Endothelial cell of umbilical vein (primary cell): ENCODE data around the gene LYSMD4. TPM values are rescaled to one million over a fixed set of nuclear protein-coding genes. Genes with fewer than 3 reads are reported as not detected.

Experiments used
- BruUV-seq: library from RNA; stranded (reverse); fragments of 400-500 nt; replicated peaks from 2 replicates; lab custom pipeline; 2021; lab: Mats Ljungman, UMichigan
- CTCF ChIA-PET: fragments of 300-600, 350-600 bp; sonication (Branson Sonifier 250); formaldehyde crosslinking; loops from one replicate; lab custom pipeline; 2021; ENCODE audit warnings: antibody characterized with exemption, inconsistent platforms; lab: Charles Lee
- POLR2A ChIA-PET: fragments of 300-600, 350-600 bp; sonication (Branson Sonifier 250); formaldehyde crosslinking; loops from one replicate; lab custom pipeline; 2021; ENCODE audit warnings: antibody characterized with exemption, inconsistent platforms; lab: Charles Lee
- DNase-seq: peaks from one replicate; pipeline ENCODE4 v3.0.0-alpha.2; 2011; ENCODE audit warnings: low read depth, low spot score
- FAIRE-seq: peaks from 2 replicates; lab custom pipeline; 2011; peaks lifted over from hg19 to GRCh38; lab: Jason Lieb, UNC
- H2AFZ ChIP-seq: 2 replicates; pipeline ENCODE4 v1.6.0; 2012; ENCODE audit warnings: low read depth, low read length, control low read depth, inconsistent platforms
- H3K27ac ChIP-seq: 2 replicates; pipeline ENCODE4 v1.5.1; 2011; ENCODE audit warnings: low read depth, mild to moderate bottlenecking, control low read depth, low read length, moderate library complexity; ENCODE audit not compliant: insufficient read depth
- H3K27me3 ChIP-seq, 2 experiments: 2 replicates each; pipeline versions ENCODE4 v1.6.0 to v1.6.1; 2011; ENCODE audit warnings: low read length in 2 of 2, mixed read lengths in 1 of 2; ENCODE audit not compliant: control insufficient read depth in 2 of 2, insufficient read depth in 2 of 2
- H3K36me3 ChIP-seq, 2 experiments: 2 replicates in 1 of 2; 3 replicates in 1 of 2; pipeline ENCODE4 v1.5.1; 2011; ENCODE audit warnings: low read length in 2 of 2, mild to moderate bottlenecking in 1 of 2, moderate library complexity in 1 of 2; ENCODE audit not compliant: control insufficient read depth in 2 of 2, insufficient read depth in 2 of 2; ENCODE audit errors: extremely low read depth in 1 of 2
- H3K4me1 ChIP-seq: 3 replicates; pipeline ENCODE4 v1.5.1; 2011; ENCODE audit warnings: mild to moderate bottlenecking, low read length; ENCODE audit not compliant: control insufficient read depth, insufficient read depth; ENCODE audit errors: extremely low read depth
- H3K4me2 ChIP-seq: 2 replicates; pipeline ENCODE4 v1.6.1; 2011; ENCODE audit warnings: low read length, control low read depth, mixed read lengths; ENCODE audit not compliant: insufficient read depth
- H3K4me3 ChIP-seq, 3 experiments: fragments of 200-600 bp in 1 of 3; sonication (generic), shearing (Covaris generic) in 1 of 3; replicated peaks in 1 of 3; 2 replicates each; pipeline ENCODE4 v1.5.1; 2011 to 2016; ENCODE audit warnings: control low read depth in 3 of 3, low read length in 3 of 3, mild to moderate bottlenecking in 2 of 3, inconsistent platforms in 1 of 3, low read depth in 1 of 3, moderate library complexity in 1 of 3; ENCODE audit not compliant: insufficient read depth in 1 of 3
- H3K79me2 ChIP-seq: 2 replicates; pipeline ENCODE4 v1.6.0; 2012; ENCODE audit warnings: low read length, inconsistent platforms; ENCODE audit not compliant: control insufficient read depth, insufficient read depth
- H3K9ac ChIP-seq: replicated peaks from 2 replicates; pipeline ENCODE3; 2011; ENCODE audit warnings: low read length, control low read depth; ENCODE audit not compliant: insufficient read depth; ENCODE audit errors: extremely low read depth
- H3K9me1 ChIP-seq: replicated peaks from 3 replicates; pipeline ENCODE4 v1.6.0; 2011; ENCODE audit warnings: mild to moderate bottlenecking, low read length; ENCODE audit not compliant: control insufficient read depth, insufficient read depth; ENCODE audit errors: extremely low read depth
- H3K9me3 ChIP-seq: replicated peaks from 2 replicates; pipeline ENCODE4 v1.5.1; 2012; ENCODE audit warnings: low read length, inconsistent platforms; ENCODE audit not compliant: control insufficient read depth, insufficient read depth
- H4K20me1 ChIP-seq: replicated peaks from 2 replicates; pipeline ENCODE3; 2011; ENCODE audit warnings: mild to moderate bottlenecking, low read length; ENCODE audit not compliant: control insufficient read depth, insufficient read depth; ENCODE audit errors: extremely low read depth
- CTCF ChIP-seq, 2 donors: IDR thresholded peaks; 1 replicate in 1 of 2; 2 replicates in 1 of 2; pipeline ENCODE4 v1.5.1; 2011; ENCODE audit warnings: low read length in 2 of 2, mild to moderate bottlenecking in 2 of 2, moderate library complexity in 2 of 2, control low read depth in 1 of 2, inconsistent platforms in 1 of 2, low read depth in 1 of 2; ENCODE audit not compliant: insufficient read depth in 1 of 2; ENCODE audit errors: extremely low read depth in 1 of 2
- GATA2 ChIP-seq: IDR thresholded peaks from 2 replicates; pipeline ENCODE4 v1.7.0; 2011; ENCODE audit warnings: low read depth, mild to moderate bottlenecking, moderate library complexity, mixed read lengths, low read length; ENCODE audit not compliant: insufficient read length, insufficient read depth
- JUN ChIP-seq: IDR thresholded peaks from 2 replicates; pipeline ENCODE4 v1.6.1; 2011; ENCODE audit warnings: borderline replicate concordance, low read depth; ENCODE audit not compliant: insufficient read length, insufficient read depth
- MAX ChIP-seq: IDR thresholded peaks from 2 replicates; pipeline ENCODE4 v1.6.1; 2011; ENCODE audit not compliant: insufficient read depth, insufficient read length
- MYC ChIP-seq: IDR thresholded peaks from one replicate; pipeline ENCODE4 v1.6.1; 2011; ENCODE audit warnings: mild to moderate bottlenecking, low read depth, low read length
- POLR2A ChIP-seq: IDR thresholded peaks from 2 replicates; pipeline ENCODE4 v1.6.1; 2012; ENCODE audit warnings: low read depth, mild to moderate bottlenecking, control low read depth, low read length
- dilution Hi-C: fragments of 300-500 bp; cut with MboI; formaldehyde crosslinking; loops from one replicate; pipeline ENCODE4 v1.15.0; 2019; ENCODE audit warnings: low sequenced_read_pairs; ENCODE audit not compliant: extremely low pct_ligation_motif_present
- intact Hi-C: fragments of 100-400 bp; cut with micrococcal nuclease; formaldehyde crosslinking; loops from one replicate; pipeline ENCODE4 v1.10.0; 2022
- polyA plus RNA-seq, 4 experiments: library from polyadenylated mRNA; depleted of rRNA in 3 of 4; stranded (reverse) in 3 of 4; unstranded in 1 of 4; fragments of >200 nt; gene quantifications; 2 replicates each; pipeline versions ENCODE4 v1.2.1 to v1.2.3, GENCODE V29; 2011 to 2012; ENCODE audit warnings: missing spikeins in 1 of 4
- total RNA-seq: library from RNA; stranded (reverse); gene quantifications from 2 replicates; pipeline ENCODE4 v1.2.3, GENCODE V29; 2021

The LYSMD4 gene
- total and polyA plus RNA-seq, 2 donors (not counting 3 experiments of a cell fraction or from before 2014, with no cell fraction given) = 7.0 to 7.1 TPM

DNA sequence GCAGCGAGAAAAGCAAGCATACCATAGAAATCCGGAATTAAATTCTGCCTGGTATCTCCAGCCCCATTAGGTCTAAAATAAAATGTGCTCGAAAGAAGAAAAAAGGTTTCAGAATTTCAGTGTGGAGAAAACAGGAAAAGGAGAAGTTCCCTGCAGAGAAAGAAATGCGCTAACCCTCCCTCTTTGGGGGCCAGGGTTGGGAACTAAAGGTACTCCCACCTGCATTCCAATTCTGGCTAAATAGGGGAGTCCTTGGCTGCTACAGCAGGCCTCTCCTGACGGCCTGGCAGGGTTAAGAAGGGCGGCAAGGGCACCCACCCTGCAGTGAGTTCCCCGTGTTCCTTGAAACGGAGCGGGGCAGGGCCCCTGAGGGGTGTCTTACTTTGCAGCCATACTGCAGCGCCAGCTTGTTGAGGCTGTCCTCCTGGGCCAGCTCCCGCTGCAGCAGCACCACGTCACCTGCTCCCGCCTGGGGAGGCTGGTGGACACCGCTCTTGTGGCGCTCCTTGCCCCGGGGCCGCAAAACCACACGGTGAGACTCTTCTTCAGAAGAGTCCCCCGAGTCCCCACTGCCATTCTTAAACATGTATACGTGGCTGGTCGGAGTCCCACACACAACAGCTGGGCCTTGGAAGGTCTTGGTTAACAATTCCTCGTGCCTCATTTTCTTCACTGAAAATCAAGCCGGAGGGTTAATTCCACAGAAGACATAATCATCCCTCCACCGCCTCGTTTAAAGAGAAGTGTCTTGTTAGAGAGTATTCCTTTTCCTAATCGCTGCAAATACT, 1.7 kb downstream of the LYSMD4 start:
- ChIA-PET POLR2A (no interaction called here), CTCF (interaction anchor here (0.7 to 6.8 kb wide), 9 partner anchors 9 to 626 kb away, joined by 3 to 71 read pairs (median 4); no protein-coding TSS in a partner anchor)
- no peak for DNase-seq
- no peak overlapping the region for H3K4me2 ChIP-seq
- no peaks in the 10 kb centered on the region for H3K9me1 ChIP-seq
- no peak overlapping the region for H3K9ac ChIP-seq
- H3K4me3 ChIP-seq = no peak overlapping the region
- no peak overlapping the region for H3K27ac ChIP-seq
- dilution Hi-C loops (no loop called here), intact Hi-C loops (loop anchor here (2.0 kb wide), 2 partner anchors 23 to 627 kb away; partner anchors contain the start of gene SYNM)
- H3K9me3 ChIP-seq = no peaks in the 10 kb centered on the region
- BruUV-seq = TSS peak; percentile 15
- H4K20me1 ChIP-seq = no peaks in the 10 kb centered on the region
- H3K27me3 ChIP-seq = no peaks in the 10 kb centered on the region
- TF ChIP-seq GATA2 (no peak), POLR2A (no peak), MYC (no peak), CTCF (IDR thresholded peaks at IDR 0.05; ENCODE audit: extremely low read depth in 1 of 2, insufficient read depth in 1 of 2, low read depth in 1 of 2, low read length in 2 of 2) (no peak), MAX (no peak), JUN (no peak)
- peaks cover 5% of the 10 kb centered on the region for H3K4me1 ChIP-seq
- no peaks in the 10 kb centered on the region for H3K79me2 ChIP-seq
- H3K36me3 ChIP-seq = no peaks in the 10 kb centered on the region
- H2AFZ ChIP-seq = no peak overlapping the region
- peak; percentile 46 for FAIRE-seq
